Vagina (tissue), 2 donors: ENCODE data around the gene RBM17.

Experiments used
- CTCF ChIP-seq, 3 experiments: fragments of 450-650 bp in 2 of 3; fragments of 200-600 bp in 1 of 3; sonication (generic) in 1 of 3; IDR thresholded peaks; one replicate each; pipeline ENCODE4 v1.5.1; 2017 to 2019; ENCODE audit warnings: antibody characterized with exemption in 3 of 3, mild to moderate bottlenecking in 2 of 3, moderate library complexity in 2 of 3
- POLR2A ChIP-seq, 2 donors: fragments of 450-650 bp; IDR thresholded peaks; one replicate each; pipeline ENCODE4 v1.6.1; 2017; ENCODE audit warnings: antibody characterized with exemption in 2 of 2, mild to moderate bottlenecking in 2 of 2, moderate library complexity in 2 of 2
- POLR2AphosphoS5 ChIP-seq, 2 donors: sonication (generic); formaldehyde crosslinking; IDR thresholded peaks; one replicate each; pipeline ENCODE4 v1.9.0; 2017; ENCODE audit warnings: antibody characterized with exemption in 2 of 2, mild to moderate bottlenecking in 2 of 2, low read depth in 1 of 2; ENCODE audit not compliant: insufficient read depth in 1 of 2

- TF ChIP-seq POLR2AphosphoS5 (IDR thresholded peaks at IDR 0.05; ENCODE audit: insufficient read depth in 1 of 2, low read depth in 1 of 2) (peak; percentile 61 to 88), CTCF (IDR thresholded peaks at IDR 0.05) (no peak), POLR2A (IDR thresholded peaks at IDR 0.05) (peak in 1 of 2 donors; percentile 74)
These were observed 74.8 kb downstream of the RBM17 start for GRCh38 chr10:6163364-6164270.
